Bladder microvascular endothelial cell (primary cell): ENCODE results near the gene TBC1D21. TPM values are rescaled to one million over a fixed set of nuclear protein-coding genes. Genes with fewer than 3 reads are reported as not detected.

ENCODE experiments used
- total RNA-seq: library from RNA; depleted of rRNA; stranded (reverse); fragments of >200 nt; gene quantifications from 2 replicates; pipeline ENCODE4 v1.2.3, GENCODE V29; 2014

TBC1D21 gene
- not detected in 2 replicates for total RNA-seq

GRCh38 chr15:73873456-73873855 lies at the start of gene TBC1D21:
TBC1D21 (plus strand) TSS chr15:73873564; CDS start chr15:73873710, 146 bp downstream.

GRCh38 chr15:73926219-73927002 lies 53.0 kb downstream of the TBC1D21 start, which contains the start of gene LOXL1:
LOXL1 (plus strand) TSS chr15:73926462; CDS start chr15:73926784, 322 bp downstream.

Other genes with a start within 250 kb of the TBC1D21 start
- gene NPTN, start 240.2 kb upstream of the TBC1D21 start, total RNA-seq: 48.7 and 118 TPM in 2 replicates
- 21.9 and 82.4 TPM in 2 replicates for gene CD276, start 189.2 kb upstream of the TBC1D21 start, total RNA-seq
- gene INSYN1, start 120.2 kb upstream of the TBC1D21 start, total RNA-seq: 0.13 and 0.16 TPM in 2 replicates
- 0.63 and 0.65 TPM in 2 replicates for gene LOXL1, start 52.9 kb downstream of the TBC1D21 start, total RNA-seq
- gene STOML1, start 118.7 kb downstream of the TBC1D21 start, total RNA-seq: 8.6 and 22.5 TPM in 2 replicates
- gene PML, start 121.2 kb downstream of the TBC1D21 start, total RNA-seq: 47.4 and 114 TPM in 2 replicates
- not detected in 2 replicates for gene GOLGA6A, start 209.0 kb downstream of the TBC1D21 start, total RNA-seq